Neural crest cell (in vitro differentiated cells): Measurements from ENCODE around the gene TMEM200A. TPM values are rescaled to one million over a fixed set of nuclear protein-coding genes. Genes with fewer than 3 reads are reported as not detected.

Experiments
- DNase-seq: peaks from one replicate; pipeline ENCODE4 v3.0.0; 2021; ENCODE audit warnings: low read depth, mixed read lengths, low spot score
- H3K27ac Mint-ChIP-seq: one replicate; pipeline ENCODE4 v1.8.0; 2021; ENCODE audit warnings: mild to moderate bottlenecking, mixed read lengths; ENCODE audit not compliant: unreplicated experiment
- H3K27me3 Mint-ChIP-seq: 2 replicates; pipeline ENCODE4 v1.8.0; 2021; ENCODE audit warnings: low read depth, mild to moderate bottlenecking, mixed read lengths
- H3K36me3 Mint-ChIP-seq: 2 replicates; pipeline ENCODE4 v1.8.0; 2021; ENCODE audit warnings: low read depth, mild to moderate bottlenecking, mixed read lengths
- H3K4me1 Mint-ChIP-seq: 2 replicates; pipeline ENCODE4 v1.8.0; 2021; ENCODE audit warnings: mixed read lengths
- H3K4me3 Mint-ChIP-seq: one replicate; pipeline ENCODE4 v1.8.0; 2021; ENCODE audit warnings: mild to moderate bottlenecking, mixed read lengths
- H3K9me3 Mint-ChIP-seq: 2 replicates; pipeline ENCODE4 v1.8.0; 2021; ENCODE audit warnings: mixed read lengths
- CTCF ChIP-seq: fragments of 200-600 bp; sonication (generic); conservative IDR thresholded peaks from 2 replicates; pipeline ENCODE4 v1.5.0; 2021; ENCODE audit warnings: antibody characterized with exemption, mild to moderate bottlenecking
- total RNA-seq: library from RNA; stranded (reverse); gene quantifications from 2 replicates; pipeline ENCODE4 v1.2.1, GENCODE V29; 2021

The TMEM200A gene
- total RNA-seq, 1 donor from 2014 or later = 2.9 TPM

GRCh38 chr6:130385064-130385695 is 19.4 kb downstream of the TMEM200A start:
- Mint-ChIP-seq H3K27ac (no peak overlapping the region), H3K4me1 (no peaks in the 10 kb centered on the region), H3K36me3 (no peaks in the 10 kb centered on the region), H3K9me3 (no peaks in the 10 kb centered on the region), H3K27me3 (no peaks in the 10 kb centered on the region), H3K4me3 (no peak overlapping the region)
- no peak for DNase-seq
- no peak for TF ChIP-seq CTCF

- Mint-ChIP-seq H3K27ac (no peak overlapping the region), H3K4me1 (no peaks in the 10 kb centered on the region), H3K4me3 (no peak overlapping the region), H3K36me3 (no peaks in the 10 kb centered on the region), H3K27me3 (no peaks in the 10 kb centered on the region), H3K9me3 (no peaks in the 10 kb centered on the region)
- DNase-seq = no peak
- TF ChIP-seq CTCF = no peak
These were observed 23.3 kb downstream of the TMEM200A start for GRCh38 chr6:130389142-130389541.

DNA sequence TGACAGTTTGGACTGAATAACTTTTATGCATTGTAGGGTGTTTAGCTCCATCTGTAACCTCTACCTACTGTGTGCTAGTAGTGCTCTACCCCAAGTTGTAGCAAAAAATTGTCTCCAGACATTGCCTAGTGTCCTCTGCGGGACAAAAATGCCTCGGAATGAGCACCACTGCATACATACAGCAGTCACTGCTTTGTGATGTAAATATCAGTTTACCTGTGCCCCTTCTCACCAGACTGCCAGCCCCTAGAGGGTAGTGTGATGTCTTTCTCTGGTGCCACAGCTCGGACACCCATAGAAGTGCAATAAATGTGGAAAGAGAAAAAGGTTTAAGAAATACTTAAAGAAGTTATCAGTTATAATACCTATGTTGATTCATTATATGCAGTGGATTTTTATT is 25.1 kb downstream of the TMEM200A start:
- no peaks in the 10 kb centered on the region for H3K4me1 Mint-ChIP-seq
- H3K4me3 Mint-ChIP-seq = no peak overlapping the region
- no peak for DNase-seq
- H3K36me3 Mint-ChIP-seq = no peaks in the 10 kb centered on the region
- TF ChIP-seq CTCF = no peak
- no peaks in the 10 kb centered on the region for H3K27me3 Mint-ChIP-seq
- no peaks in the 10 kb centered on the region for H3K9me3 Mint-ChIP-seq
- no peak overlapping the region for H3K27ac Mint-ChIP-seq

DNA sequence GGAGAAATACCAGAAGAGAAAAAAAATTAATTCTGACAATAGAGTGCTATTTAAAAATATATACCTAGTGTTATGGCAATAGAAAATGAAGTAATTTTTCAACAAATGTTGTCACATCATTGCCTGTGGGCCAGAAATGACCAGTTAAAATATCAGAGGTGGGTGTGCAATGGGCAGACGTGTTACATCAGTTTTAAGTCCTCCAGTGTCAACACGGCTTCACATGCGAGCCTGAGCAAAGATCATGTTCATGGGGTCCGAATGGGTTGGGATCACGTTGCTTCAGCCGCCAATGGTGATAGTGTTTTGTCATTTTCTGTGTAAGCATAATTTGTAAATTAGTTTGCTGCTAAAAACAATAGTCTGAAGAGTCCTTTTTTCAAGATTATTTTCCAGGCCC is 27.5 kb downstream of the TMEM200A start:
- no peaks in the 10 kb centered on the region for H3K27me3 Mint-ChIP-seq
- no peak overlapping the region for H3K27ac Mint-ChIP-seq
- H3K4me3 Mint-ChIP-seq = no peak overlapping the region
- no peak for DNase-seq
- H3K4me1 Mint-ChIP-seq = no peaks in the 10 kb centered on the region
- H3K36me3 Mint-ChIP-seq = no peaks in the 10 kb centered on the region
- peaks cover 3% of the 10 kb centered on the region for H3K9me3 Mint-ChIP-seq
- no peak for TF ChIP-seq CTCF

- Mint-ChIP-seq H3K27ac (no peak overlapping the region), H3K36me3 (no peaks in the 10 kb centered on the region)
These were observed 28.4 kb downstream of the TMEM200A start for GRCh38 chr6:130394246-130394645.

More at GRCh38 chr6:130394246-130394645, 28.4 kb downstream of the TMEM200A start:
- H3K27me3 Mint-ChIP-seq = no peaks in the 10 kb centered on the region
- no peaks in the 10 kb centered on the region for H3K4me1 Mint-ChIP-seq
- no peak overlapping the region for H3K4me3 Mint-ChIP-seq
- TF ChIP-seq CTCF = no peak
- no peak for DNase-seq
- H3K9me3 Mint-ChIP-seq = peaks cover 5% of the 10 kb centered on the region
